Measurements from ENCODE around the gene SCRN2.
A peak's percentile ranks its signal among the peaks of the same experiment; 100 is the strongest.

The SCRN2 gene

DNA sequence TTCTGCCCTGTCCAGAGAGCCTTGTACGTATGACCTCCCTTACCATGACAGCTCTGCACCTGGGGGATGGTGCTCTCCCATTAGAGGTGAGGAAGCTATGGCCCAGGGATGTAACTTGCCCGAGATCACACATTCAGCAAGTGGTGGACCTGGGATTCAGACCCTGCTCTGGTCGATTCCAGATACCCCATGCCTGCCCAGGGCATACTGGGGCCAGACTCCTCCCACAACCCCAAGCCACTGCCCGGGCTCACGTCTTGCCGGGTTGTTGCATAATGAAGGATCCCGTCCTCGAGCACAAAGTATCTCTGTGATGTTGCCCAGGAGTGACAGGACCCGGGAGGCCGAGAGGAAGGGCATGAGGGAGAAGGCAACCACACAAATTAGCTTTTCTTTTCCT lies 21.6 kb downstream of the SCRN2 start:
- no peak for DNase-seq

DNA sequence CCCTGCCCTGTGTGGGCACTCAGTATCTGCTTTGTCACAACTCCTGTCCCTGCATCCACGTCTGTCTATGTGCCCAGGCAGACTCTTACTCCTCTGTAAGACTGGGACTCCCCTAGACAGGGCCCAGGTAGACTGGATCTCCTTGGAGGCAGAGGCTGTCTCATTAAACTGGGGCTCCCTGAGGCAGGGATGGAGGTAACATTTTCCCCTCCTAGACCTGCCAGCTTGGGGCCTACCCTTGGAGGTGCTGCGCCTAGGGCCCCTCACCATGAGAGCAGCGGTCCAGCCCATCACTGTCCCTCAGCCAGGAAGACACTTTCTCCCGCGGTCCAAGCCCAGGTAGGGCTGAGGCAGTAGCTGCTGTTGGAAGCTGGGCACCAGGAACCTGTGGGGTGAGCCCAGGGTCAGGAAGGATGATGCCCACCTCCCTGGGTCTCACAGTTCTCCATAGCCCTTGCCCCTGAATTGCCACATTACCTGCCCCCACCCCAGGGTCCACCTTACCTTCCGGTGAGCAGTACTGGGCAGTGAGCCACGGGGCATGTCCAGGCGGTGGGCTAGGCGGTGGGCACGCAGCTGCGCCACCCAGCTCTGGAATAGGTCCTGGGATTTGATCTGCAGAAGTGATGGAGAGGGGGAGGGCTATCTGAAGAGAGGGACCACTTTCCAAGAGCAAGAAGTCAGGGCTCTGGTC lies 22.9 kb downstream of the SCRN2 start:
- no peak for DNase-seq

- DNase-seq, result no peak
Measured at GRCh38 chr17:47816947-47817346, 24.1 kb downstream of the SCRN2 start.

DNA sequence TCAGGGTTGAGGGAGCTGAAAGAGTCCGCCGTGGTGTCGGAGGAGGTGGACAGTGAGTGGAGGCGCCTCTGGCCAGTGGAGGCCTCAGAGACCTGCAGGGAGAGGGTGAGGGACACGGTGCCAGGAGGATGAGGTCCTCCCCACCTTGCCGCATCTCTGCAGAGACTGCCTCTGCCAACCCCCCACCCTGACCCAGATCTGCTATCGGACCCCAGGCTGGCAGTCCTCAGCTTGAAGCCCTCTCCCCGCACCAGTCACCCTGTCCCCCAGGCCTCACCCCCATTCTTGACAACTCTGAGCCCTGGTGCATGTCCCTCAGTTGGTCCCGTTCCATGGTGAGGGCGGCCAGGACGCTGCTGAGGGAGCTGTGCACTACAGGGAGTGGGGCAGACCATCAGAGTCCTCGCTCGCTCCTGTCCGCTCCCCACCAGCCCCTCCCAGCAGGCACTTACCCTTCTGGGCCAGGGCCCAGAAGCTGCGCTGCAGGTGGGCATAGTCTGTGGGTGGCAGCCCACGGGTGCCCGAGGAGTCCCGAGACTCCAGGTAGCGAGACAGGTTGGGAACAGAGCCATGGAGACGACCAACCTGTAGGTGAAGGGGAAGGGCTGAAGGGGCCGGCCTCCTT lies 24.9 kb downstream of the SCRN2 start:
- no peak for DNase-seq

DNA sequence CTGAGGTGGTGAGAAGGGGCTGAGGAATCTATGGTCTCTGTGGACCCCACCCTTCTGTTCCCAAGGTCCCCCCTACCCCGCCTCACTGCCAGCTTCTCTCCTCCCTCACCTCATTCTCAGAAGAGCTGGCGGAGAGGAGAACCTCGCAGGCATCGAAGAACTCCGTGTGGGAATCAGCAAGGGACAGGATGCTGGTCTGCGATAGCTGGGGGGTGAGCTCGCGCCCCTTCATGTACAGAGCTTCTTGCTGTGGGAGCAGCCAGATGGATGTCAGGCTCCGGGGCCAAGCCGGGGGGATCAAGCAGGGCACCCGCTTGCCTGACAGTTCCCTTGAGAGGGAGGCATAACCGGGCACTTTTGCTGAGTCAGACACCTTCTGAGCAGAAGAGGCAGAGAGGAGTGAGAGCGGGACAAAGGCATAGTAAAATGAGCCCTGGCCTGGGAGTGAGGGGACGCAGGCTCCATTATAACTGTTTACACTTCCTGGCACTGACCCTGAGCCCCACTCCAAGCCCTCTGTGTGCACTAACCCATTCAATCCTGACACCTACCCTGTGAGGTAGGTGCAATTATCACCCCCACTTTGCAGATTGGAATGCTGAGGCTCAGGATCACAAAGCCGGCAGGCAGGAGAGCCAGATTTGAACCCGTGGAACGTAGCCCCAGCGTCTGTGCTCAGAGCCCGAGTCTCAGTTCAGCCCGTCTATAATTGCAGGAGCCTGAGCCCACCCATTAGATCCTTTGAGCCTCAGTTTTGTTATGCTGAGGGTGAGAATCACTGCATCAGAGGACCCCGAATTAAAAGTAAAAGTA lies 25.8 kb downstream of the SCRN2 start:
- no peak for DNase-seq

DNA sequence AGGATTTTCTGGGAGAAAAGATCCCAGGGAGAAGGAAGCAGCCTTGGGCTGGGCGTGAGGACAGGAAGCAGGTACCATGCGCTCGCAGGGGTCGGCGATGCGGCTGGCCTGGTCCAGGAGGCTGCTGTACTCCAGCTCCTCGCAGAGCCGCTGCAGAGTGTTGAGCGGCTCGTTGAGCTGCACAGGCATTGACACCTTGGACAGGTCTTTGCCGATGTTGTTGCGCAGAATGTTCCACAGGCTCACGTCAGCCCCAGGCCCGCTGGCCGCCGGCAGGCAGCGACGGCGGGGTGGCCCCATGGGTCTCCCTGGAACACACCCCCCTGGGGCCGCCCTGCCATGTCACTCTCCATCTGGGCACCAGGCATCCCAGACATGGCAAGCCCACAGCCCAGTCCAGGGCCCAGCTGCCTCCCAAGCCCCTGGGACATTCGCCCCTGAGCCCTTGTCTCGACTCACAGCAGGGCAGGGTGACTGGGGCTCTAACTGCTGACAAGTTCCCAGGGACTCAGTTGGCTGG lies 27.5 kb downstream of the SCRN2 start:
- DNase-seq, result no peak

DNA sequence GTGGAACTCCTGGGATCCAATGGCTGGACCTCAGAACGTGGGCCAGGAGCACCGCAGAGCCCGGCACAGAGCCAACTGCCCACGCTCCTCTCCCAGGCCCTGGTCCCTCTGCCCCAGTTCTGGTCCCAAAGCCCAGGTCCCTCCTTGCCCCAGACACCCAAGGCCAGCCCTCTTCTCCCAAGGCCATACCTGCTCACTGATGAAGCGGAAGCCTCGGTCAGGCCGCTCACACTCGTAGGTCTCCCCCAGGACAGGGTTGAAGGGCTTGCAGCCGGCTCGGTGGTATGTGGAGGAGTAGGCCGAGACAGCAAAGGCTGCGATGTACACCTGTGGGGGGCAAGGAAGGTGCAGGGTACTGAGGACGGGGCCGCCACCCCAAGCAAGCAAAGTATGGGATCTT lies 28.0 kb downstream of the SCRN2 start:
- no peak for DNase-seq

- DNase-seq, result no peak
Measured at GRCh38 chr17:47812146-47812920, 28.7 kb downstream of the SCRN2 start.

DNA sequence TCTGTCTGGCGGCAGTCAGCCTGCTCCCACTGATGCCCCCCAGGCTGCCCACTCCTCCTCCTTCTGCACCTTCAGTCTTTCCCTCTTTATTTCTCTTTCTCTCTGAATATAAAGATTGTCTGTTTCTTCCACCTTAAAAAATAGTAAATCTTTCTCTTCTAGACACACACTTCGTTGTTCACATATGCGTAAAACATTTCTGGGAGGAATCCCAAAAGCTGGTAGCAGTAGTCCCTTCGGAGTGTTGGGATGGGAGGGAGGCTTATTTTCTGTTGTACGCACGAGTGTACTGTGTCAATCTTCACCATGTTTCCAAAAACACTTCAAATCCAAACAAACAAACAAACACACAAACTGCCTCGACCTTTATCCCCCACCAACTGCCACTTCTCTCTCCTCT lies 29.4 kb downstream of the SCRN2 start:
- DNase-seq, result no peak

- no peak for DNase-seq
Measured at GRCh38 chr17:47810901-47811635, 30.0 kb downstream of the SCRN2 start.

DNA sequence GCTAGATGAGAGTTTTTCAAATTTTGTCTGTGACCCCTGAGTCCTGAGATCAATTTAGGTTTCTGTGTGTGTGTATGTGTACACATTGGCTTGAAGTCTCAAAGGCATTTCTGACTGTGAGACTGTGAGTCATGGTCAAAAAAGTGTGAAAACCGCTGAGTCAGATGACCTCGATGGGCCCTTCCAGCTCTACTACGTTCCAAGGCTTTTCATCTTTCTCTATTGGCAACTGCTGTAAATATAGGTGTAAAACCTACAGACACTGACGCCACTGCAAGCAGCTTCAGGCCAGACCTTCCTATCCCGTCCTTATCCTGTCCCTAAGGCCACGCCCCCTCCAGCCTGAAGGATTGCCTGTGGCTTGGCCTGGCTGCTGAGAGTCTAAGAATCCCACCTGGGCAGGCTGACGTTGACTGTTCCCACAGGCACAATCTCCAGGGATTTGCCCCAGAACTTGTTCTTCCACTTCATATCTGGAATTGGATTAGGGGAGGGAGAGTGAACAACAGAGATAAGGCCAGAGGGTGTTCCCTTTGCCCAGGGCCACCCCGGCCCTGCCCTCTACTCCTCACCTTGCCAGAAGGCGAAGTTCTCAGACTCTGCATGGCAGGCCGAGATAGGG lies 30.8 kb downstream of the SCRN2 start:
- DNase-seq, result peak; percentile 34

- no peak for DNase-seq
Measured at GRCh38 chr17:47808830-47809480, 32.1 kb downstream of the SCRN2 start.

- DNase-seq, result no peak
Measured at GRCh38 chr17:47808036-47808829, 32.8 kb downstream of the SCRN2 start.

DNA sequence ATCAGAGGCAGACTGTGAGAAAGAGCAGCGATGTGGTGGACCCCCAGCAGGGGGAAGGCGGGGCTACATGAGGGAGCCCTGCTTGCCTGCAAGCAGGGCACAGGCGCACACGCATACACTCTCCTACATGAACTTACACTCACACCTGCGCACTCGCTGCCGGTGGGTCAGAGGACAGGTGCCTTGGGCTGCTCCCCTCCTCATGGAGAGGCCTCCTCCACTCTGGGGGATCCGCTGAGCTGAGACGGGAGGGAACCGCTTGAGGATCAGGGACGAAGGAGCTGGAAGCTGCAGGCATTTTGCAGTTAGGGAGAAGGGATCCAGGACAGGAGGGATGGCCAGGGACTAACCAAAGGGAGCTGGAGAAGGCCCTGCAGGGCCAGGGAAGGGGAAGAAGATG lies 33.7 kb downstream of the SCRN2 start:
- DNase-seq, result no peak

DNA sequence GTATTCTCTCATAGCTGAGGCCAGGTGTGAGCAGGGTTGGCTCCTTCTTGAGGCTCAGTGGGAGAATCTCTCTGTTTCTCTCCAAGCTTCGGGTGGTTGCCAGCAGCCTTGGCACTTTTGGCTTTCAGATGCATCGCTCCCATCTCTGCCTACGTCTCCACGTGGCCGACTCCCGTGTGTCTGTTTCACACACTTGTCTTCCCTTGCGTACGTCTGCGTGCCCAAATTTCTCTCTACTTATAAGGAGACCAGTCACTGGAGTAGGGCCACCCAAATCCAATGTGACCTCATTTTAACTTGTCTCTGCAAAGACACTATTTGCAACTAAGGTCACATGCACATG lies 34.2 kb downstream of the SCRN2 start:
- DNase-seq, result no peak

DNA sequence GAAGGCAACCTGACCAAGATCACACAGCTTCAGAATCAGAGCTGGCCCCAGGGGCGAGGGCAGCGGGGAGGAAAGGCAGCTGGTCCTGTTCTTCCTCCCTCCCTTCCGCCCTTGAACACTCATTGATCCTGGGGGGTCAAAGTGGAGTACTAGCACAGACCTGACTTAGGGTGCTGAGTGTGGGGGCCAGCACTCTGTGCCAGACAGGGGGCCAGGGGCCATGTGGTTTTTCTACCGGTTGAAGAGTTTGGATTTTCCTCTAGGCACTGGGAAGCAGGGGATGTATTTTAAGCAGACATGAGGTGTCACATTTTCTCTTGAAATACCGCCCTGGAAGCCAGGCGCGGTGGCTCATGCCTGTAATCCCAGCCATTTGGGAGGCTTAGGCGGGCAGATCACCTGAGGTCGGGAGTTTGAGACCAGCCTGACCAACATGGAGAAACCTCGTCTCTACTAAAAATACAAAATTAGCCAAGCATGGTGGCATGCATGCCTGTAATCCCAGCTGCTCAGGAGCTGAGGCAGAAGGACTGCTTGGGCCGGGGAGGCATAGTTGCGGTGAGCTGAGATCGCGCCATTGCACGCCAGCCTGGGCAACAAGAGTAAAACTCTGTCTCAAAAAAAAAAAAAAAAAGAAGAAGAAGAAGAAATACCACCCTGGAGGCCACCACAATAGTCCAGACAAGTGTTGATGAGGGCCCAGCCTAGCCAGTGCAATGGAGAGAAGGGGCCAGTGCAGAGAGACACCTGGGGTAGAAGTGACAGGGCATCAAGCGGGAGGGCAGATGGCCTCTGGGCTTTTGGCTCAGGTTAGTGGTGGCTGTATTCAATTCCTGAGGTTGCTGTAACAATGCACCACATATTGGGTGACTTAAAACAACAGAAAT lies 34.8 kb downstream of the SCRN2 start:
- DNase-seq, result no peak

DNA sequence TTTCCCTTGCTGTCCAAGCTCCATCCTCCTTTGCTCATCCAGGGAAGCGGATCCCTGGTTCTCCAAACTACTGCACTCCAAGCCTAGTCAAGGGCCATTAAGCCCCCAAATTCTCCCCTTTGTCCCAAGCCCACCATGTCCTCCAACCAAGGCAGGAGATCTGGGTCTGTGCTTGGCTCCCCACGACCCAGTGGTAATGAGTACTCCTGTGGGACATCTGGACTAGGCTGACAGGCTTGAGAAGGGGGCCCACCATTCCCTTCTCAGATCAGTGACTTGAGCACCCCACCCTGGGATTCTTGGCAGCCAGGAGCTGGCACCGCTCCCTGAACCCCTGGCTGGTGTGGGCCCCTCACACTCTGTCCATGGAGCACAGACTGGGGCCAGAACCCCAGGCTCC lies 36.6 kb downstream of the SCRN2 start:
- DNase-seq, result no peak

GRCh38 chr17:47803751-47804150 lies 37.3 kb downstream of the SCRN2 start:
- no peak for DNase-seq

DNA sequence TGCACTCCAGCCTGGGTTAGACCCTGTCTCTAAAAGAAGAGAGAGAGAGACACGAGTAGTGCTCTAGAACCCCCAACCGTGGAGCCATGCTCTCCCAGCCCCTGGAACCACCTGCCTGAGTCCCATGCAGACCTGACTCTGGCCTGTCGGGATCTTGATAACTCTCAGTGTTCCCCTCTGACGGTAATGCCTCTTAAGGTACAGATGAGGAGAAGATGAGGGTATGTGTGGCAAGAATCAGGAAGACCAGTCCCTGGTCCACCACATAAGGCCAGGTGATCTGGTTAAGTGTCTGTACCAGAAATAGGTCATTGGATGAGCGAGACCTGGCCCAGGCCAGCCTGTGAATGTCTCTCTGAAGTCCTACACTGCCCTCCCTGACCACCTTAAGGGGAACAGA lies 37.9 kb downstream of the SCRN2 start:
- DNase-seq, result no peak
